ENCODE results near the gene CPHXL2.

DNA sequence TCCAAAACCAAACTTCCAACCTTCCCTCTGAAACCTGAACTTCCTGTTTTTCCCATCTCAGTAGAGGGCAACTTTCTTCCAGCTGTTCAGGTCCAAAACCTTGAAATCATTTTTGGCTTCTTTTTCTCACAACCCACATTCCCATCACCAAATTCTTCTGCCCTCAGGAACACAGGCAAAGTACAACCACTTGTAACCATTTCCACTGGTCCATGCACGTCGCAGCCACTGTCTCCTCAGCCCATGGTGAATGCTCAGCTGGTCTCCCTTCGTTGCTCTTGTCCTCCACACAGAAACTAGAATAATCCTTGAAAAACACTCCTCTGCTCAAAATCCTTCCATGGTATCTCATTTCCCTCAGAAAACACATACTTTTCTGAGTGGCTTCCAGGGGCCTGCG, 50.0 kb downstream of the CPHXL2 start:
- TF ChIP-seq POLR2A (IDR thresholded peaks at IDR 0.05): no peak
- no peak for TF ChIP-seq CTCF (IDR thresholded peaks at IDR 0.05)
